WERI-Rb-1 (cell line): ENCODE results near the gene C16orf87.

Source experiments
- DNase-seq: peaks from one replicate; pipeline ENCODE4 v3.0.0-alpha.2; 2020
- H3K27ac ChIP-seq: fragments of 250-450 bp; sonication (Bioruptor Pico); 2 replicates; pipeline ENCODE4 v1.5.1; 2020; ENCODE audit warnings: mild to moderate bottlenecking, moderate library complexity
- H3K27me3 ChIP-seq: fragments of 250-450 bp; sonication (Bioruptor Pico); 2 replicates; pipeline ENCODE4 v1.5.1; 2021; ENCODE audit warnings: mild to moderate bottlenecking, low read depth, moderate library complexity; ENCODE audit not compliant: insufficient read depth, severe bottlenecking
- H3K36me3 ChIP-seq: fragments of 250-450 bp; sonication (Bioruptor Pico); 2 replicates; pipeline ENCODE4 v1.5.1; 2020; ENCODE audit warnings: mild to moderate bottlenecking, moderate library complexity
- H3K4me3 ChIP-seq: 2 replicates; pipeline ENCODE4 v1.5.1; 2011; ENCODE audit warnings: low read depth, mild to moderate bottlenecking, control low read depth, low read length
- H3K9me3 ChIP-seq: fragments of 250-450 bp; sonication (Bioruptor Pico); 2 replicates; pipeline ENCODE4 v1.5.1; 2021; ENCODE audit warnings: mild to moderate bottlenecking, moderate library complexity; ENCODE audit not compliant: severe bottlenecking
- TF ChIP-seq, protein P1 (sequence below): IDR thresholded peaks from 2 replicates; pipeline ENCODE4 v1.5.1; 2011; ENCODE audit warnings: low read depth, mild to moderate bottlenecking, control low read depth, inconsistent platforms, low read length

C16orf87 gene

GRCh38 chr16:46783800-46784199 lies 47.2 kb downstream of the C16orf87 start:
- Histone ChIP-seq H3K27me3 (no peaks in the 10 kb centered on the region), H3K36me3 (no peaks in the 10 kb centered on the region), H3K4me3 (no peak overlapping the region), H3K9me3 (no peaks in the 10 kb centered on the region), H3K27ac (no peak overlapping the region)
- TF ChIP-seq, protein P1, sequence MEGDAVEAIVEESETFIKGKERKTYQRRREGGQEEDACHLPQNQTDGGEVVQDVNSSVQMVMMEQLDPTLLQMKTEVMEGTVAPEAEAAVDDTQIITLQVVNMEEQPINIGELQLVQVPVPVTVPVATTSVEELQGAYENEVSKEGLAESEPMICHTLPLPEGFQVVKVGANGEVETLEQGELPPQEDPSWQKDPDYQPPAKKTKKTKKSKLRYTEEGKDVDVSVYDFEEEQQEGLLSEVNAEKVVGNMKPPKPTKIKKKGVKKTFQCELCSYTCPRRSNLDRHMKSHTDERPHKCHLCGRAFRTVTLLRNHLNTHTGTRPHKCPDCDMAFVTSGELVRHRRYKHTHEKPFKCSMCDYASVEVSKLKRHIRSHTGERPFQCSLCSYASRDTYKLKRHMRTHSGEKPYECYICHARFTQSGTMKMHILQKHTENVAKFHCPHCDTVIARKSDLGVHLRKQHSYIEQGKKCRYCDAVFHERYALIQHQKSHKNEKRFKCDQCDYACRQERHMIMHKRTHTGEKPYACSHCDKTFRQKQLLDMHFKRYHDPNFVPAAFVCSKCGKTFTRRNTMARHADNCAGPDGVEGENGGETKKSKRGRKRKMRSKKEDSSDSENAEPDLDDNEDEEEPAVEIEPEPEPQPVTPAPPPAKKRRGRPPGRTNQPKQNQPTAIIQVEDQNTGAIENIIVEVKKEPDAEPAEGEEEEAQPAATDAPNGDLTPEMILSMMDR, result no peak
- no peak for DNase-seq

- no peaks in the 10 kb centered on the region for H3K27me3 ChIP-seq
- DNase-seq, result no peak
- H3K4me3 ChIP-seq, result no peak overlapping the region
- no peaks in the 10 kb centered on the region for H3K9me3 ChIP-seq
- TF ChIP-seq, protein P1, result no peak
- no peak overlapping the region for H3K27ac ChIP-seq
- no peaks in the 10 kb centered on the region for H3K36me3 ChIP-seq
These were observed 48.7 kb downstream of the C16orf87 start for GRCh38 chr16:46782320-46782719.

GRCh38 chr16:46777804-46778203 lies 53.2 kb downstream of the C16orf87 start:
- Histone ChIP-seq H3K27ac (no peak overlapping the region), H3K27me3 (no peaks in the 10 kb centered on the region), H3K9me3 (no peaks in the 10 kb centered on the region), H3K36me3 (no peaks in the 10 kb centered on the region), H3K4me3 (no peak overlapping the region)
- DNase-seq, result no peak
- TF ChIP-seq, protein P1, result no peak

- DNase-seq, result no peak
- Histone ChIP-seq H3K27ac (no peak overlapping the region), H3K27me3 (no peaks in the 10 kb centered on the region), H3K36me3 (no peaks in the 10 kb centered on the region), H3K4me3 (no peak overlapping the region), H3K9me3 (no peaks in the 10 kb centered on the region)
- TF ChIP-seq, protein P1, result no peak
These were observed 55.8 kb downstream of the C16orf87 start for GRCh38 chr16:46775214-46775613.

DNA sequence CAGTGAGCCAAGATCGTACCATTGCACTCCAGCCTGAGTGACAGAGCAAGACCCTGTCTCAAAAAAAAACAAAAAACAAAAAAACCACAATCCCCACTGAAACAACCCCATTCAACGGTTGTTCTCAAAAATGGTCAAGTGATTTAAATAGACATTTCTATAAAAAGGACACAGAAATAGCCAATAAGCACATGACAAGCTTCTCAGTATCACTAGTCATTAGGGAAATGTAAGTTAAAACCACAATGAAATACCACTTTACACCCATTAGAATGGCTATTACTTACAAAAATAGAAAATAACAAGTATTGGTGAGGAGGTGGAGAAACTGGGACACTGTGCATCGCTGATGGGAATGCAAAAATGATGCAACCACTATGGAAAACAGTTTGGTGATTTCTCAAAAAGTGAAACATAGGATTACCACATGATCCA lies 56.2 kb downstream of the C16orf87 start:
- no peak overlapping the region for H3K27ac ChIP-seq
- H3K9me3 ChIP-seq, result no peaks in the 10 kb centered on the region
- H3K36me3 ChIP-seq, result no peaks in the 10 kb centered on the region
- H3K4me3 ChIP-seq, result no peak overlapping the region
- H3K27me3 ChIP-seq, result no peaks in the 10 kb centered on the region
- no peak for DNase-seq
- TF ChIP-seq, protein P1, result no peak

DNA sequence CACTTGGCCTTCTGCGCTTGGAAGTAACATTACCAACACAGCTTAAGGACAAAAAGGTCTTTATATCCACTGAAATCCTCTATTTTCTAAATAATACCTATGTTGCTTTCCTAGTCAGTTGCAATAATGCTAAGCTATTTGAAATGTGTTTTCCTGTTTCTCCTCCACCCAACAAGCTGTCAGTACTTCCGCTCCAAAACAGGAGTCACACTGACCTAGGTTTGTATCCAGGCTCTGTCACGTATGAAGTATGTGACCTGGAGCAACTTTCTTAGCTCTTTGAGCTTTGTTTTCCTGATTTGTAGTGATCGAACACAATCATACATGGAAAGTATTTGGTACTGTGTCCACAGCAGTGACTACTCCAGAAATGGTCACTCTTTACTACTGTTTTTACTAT lies 58.5 kb downstream of the C16orf87 start:
- Histone ChIP-seq H3K4me3 (no peak overlapping the region), H3K27ac (no peak overlapping the region), H3K27me3 (no peaks in the 10 kb centered on the region), H3K9me3 (no peaks in the 10 kb centered on the region), H3K36me3 (no peaks in the 10 kb centered on the region)
- TF ChIP-seq, protein P1, result no peak
- no peak for DNase-seq
